K562 (cell line): ENCODE measurements around the gene KBTBD4.

Source experiments
- ATF7 ChIP-seq: fragments of 450-650 bp; IDR thresholded peaks from 2 replicates; pipeline ENCODE4 v1.7.1; 2014; ENCODE audit warnings: mild to moderate bottlenecking, moderate library complexity
- CTCF ChIP-seq, 3 experiments: IDR thresholded peaks in 2 of 3; conservative IDR thresholded peaks in 1 of 3; 2 replicates each; pipeline ENCODE4 v1.5.1; 2011 to 2012; ENCODE audit warnings: low read length in 3 of 3, mild to moderate bottlenecking in 3 of 3, control low read depth in 2 of 3, improper control_type of control experiment in 1 of 3, inconsistent platforms in 1 of 3, low read depth in 1 of 3, mixed read lengths in 1 of 3, moderate library complexity in 1 of 3; ENCODE audit not compliant: insufficient read depth in 2 of 3
- SOX6 ChIP-seq: fragments of 450-650 bp; IDR thresholded peaks from 2 replicates; pipeline ENCODE4 v1.6.1; 2014; ENCODE audit warnings: mild to moderate bottlenecking
- TF ChIP-seq, protein P1 (sequence below): fragments of 450-650 bp; IDR thresholded peaks from 2 replicates; pipeline ENCODE4 v1.6.1; 2016; ENCODE audit warnings: missing biosample characterization, missing genetic modification characterization

DNA sequence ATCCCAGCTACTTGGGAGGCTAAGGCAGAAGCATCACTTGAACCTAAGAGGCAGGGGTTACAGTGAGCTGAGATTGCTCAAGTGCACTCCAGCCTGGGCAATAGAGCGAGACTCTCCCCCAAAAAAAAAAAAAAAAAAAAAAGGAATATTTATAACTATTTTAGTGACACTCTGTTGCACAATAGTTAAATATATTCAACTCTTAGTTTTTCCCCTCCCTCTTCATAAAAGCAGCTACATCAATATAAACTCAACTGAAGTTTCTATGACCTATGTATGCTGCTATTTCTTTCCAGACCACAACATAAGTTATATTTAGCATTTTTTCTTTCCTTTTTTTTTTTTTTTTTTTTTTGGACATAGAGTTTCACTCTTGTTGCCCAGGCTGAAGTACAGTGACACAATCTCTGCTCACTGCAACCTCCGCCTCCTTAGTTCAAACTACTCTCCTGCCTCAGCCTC is 45.0 kb downstream of the KBTBD4 start:
- TF ChIP-seq, protein P1, sequence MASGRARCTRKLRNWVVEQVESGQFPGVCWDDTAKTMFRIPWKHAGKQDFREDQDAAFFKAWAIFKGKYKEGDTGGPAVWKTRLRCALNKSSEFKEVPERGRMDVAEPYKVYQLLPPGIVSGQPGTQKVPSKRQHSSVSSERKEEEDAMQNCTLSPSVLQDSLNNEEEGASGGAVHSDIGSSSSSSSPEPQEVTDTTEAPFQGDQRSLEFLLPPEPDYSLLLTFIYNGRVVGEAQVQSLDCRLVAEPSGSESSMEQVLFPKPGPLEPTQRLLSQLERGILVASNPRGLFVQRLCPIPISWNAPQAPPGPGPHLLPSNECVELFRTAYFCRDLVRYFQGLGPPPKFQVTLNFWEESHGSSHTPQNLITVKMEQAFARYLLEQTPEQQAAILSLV (tag): no peak
- TF ChIP-seq ATF7 (no peak), SOX6 (no peak), CTCF (IDR thresholded peaks at IDR 0.05 in 2 of 3, conservative IDR thresholded peaks at IDR 0.05 in 1 of 3; ENCODE audit: insufficient read depth in 2 of 3, low read depth in 1 of 3, low read length in 3 of 3) (no peak)
